Ascending aorta (tissue), 2 donors: ENCODE results near the gene CYP2U1. TPM values are rescaled to one million over a fixed set of nuclear protein-coding genes. Genes with fewer than 3 reads are reported as not detected.

Source experiments
- DNase-seq, 2 donors: peaks; one replicate each; pipeline ENCODE4 v3.0.0-alpha.2; 2019; ENCODE audit warnings: low spot score in 2 of 2
- H3K27ac ChIP-seq, 2 donors: fragments of 200-600 bp; sonication (generic); one replicate each; pipeline ENCODE4 v1.5.1; 2016 to 2017; ENCODE audit warnings: mild to moderate bottlenecking in 1 of 2
- H3K27me3 ChIP-seq: fragments of 200-600 bp; sonication (generic); one replicate; pipeline ENCODE4 v1.5.1; 2017
- H3K36me3 ChIP-seq, 2 donors: fragments of 200-600 bp; sonication (generic); one replicate each; pipeline ENCODE4 v1.5.1; 2016
- H3K4me1 ChIP-seq, 2 donors: fragments of 200-600 bp; sonication (generic); one replicate each; pipeline ENCODE4 v1.5.1; 2016 to 2017; ENCODE audit warnings: mild to moderate bottlenecking in 1 of 2
- H3K4me3 ChIP-seq, 2 donors: fragments of 200-600 bp; sonication (generic); one replicate each; pipeline ENCODE4 v1.5.1; 2016 to 2017; ENCODE audit warnings: mild to moderate bottlenecking in 1 of 2
- H3K9me3 ChIP-seq, 2 donors: fragments of 200-600 bp; sonication (generic); one replicate each; pipeline ENCODE4 v1.5.1; 2016
- CTCF ChIP-seq, 3 experiments: fragments of 200-600 bp in 2 of 3; fragments of 450-650 bp in 1 of 3; sonication (generic) in 2 of 3; IDR thresholded peaks; one replicate each; pipeline ENCODE4 v1.5.1; 2016 to 2019; ENCODE audit warnings: antibody characterized with exemption in 3 of 3, mild to moderate bottlenecking in 1 of 3, moderate library complexity in 1 of 3
- intact Hi-C: fragments of 100-400 bp; cut with DNase I; formaldehyde crosslinking; loops from one replicate; pipeline ENCODE4 v1.15.1; 2023
- total RNA-seq: library from RNA; depleted of rRNA; stranded (reverse); fragments of >200 nt; gene quantifications from one replicate; pipeline ENCODE4 v1.1.0, GENCODE V29; 2016

The CYP2U1 gene
- total RNA-seq, 1 donor from 2014 or later, result 23.8 TPM

- Histone ChIP-seq H3K4me1 (peaks cover 17 to 50% of the 10 kb centered on the region in 2 donors), H3K27me3 (no peaks in the 10 kb centered on the region), H3K36me3 (no peaks in the 10 kb centered on the region), H3K27ac (peak overlapping the region; percentile 92 to 93), H3K9me3 (no peaks in the 10 kb centered on the region), H3K4me3 (no peak overlapping the region)
- intact Hi-C loops, result loop anchor here (2.0 to 5.0 kb wide), 2 partner anchors 67 to 175 kb away; partner anchors contain the start of genes CYP2U1 and SGMS2
- TF ChIP-seq CTCF (IDR thresholded peaks at IDR 0.05), result no peak
- no peak for DNase-seq
Measured at GRCh38 chr4:107997794-107998193, 66.4 kb downstream of the CYP2U1 start.

- Histone ChIP-seq H3K4me3 (no peak overlapping the region), H3K4me1 (peaks cover 17 to 43% of the 10 kb centered on the region in 2 donors), H3K9me3 (no peaks in the 10 kb centered on the region), H3K27ac (peak overlapping the region; percentile 92 to 93), H3K36me3 (no peaks in the 10 kb centered on the region), H3K27me3 (no peaks in the 10 kb centered on the region)
- TF ChIP-seq CTCF (IDR thresholded peaks at IDR 0.05), result no peak
- intact Hi-C loops, result loop anchor here (5.0 to 10.0 kb wide), 3 partner anchors 178 to 1635 kb away; partner anchors contain the start of genes GIMD1, SEC24B and SGMS2
- DNase-seq, result no peak
Measured at GRCh38 chr4:107999932-108000539, 68.7 kb downstream of the CYP2U1 start.

GRCh38 chr4:108001540-108002135 is 70.3 kb downstream of the CYP2U1 start:
- Histone ChIP-seq H3K27me3 (no peaks in the 10 kb centered on the region), H3K36me3 (no peaks in the 10 kb centered on the region), H3K27ac (peak overlapping the region; percentile 92 to 93), H3K4me1 (peaks cover 14 to 47% of the 10 kb centered on the region in 2 donors), H3K4me3 (no peak overlapping the region), H3K9me3 (no peaks in the 10 kb centered on the region)
- intact Hi-C loops, result loop anchor here (10.0 kb wide), 2 partner anchors 1433 to 1637 kb away; partner anchors contain the start of genes GIMD1 and SEC24B
- no peak for TF ChIP-seq CTCF (IDR thresholded peaks at IDR 0.05)
- DNase-seq, result no peak

Other genes starting within 250 kb of the CYP2U1 start
- gene PAPSS1, start 211.3 kb upstream of the CYP2U1 start, total RNA-seq, result 17.9 TPM
- gene SGMS2, start 106.6 kb upstream of the CYP2U1 start, total RNA-seq, result 333 TPM
- 34.3 TPM for gene HADH, start 58.3 kb downstream of the CYP2U1 start, total RNA-seq
- not detected for gene LEF1, start 237.4 kb downstream of the CYP2U1 start, total RNA-seq